SH-SY5Y (cell line): ENCODE data around the gene LTF.

Experiments
- GATA2 ChIP-seq: IDR thresholded peaks from 2 replicates; pipeline ENCODE4 v1.6.1; 2011; ENCODE audit warnings: mild to moderate bottlenecking, low read depth, low read length
- GATA3 ChIP-seq: IDR thresholded peaks from 2 replicates; pipeline ENCODE4 v1.6.1; 2011; ENCODE audit warnings: low read depth, mild to moderate bottlenecking, low read length, moderate library complexity

Gene LTF

DNA sequence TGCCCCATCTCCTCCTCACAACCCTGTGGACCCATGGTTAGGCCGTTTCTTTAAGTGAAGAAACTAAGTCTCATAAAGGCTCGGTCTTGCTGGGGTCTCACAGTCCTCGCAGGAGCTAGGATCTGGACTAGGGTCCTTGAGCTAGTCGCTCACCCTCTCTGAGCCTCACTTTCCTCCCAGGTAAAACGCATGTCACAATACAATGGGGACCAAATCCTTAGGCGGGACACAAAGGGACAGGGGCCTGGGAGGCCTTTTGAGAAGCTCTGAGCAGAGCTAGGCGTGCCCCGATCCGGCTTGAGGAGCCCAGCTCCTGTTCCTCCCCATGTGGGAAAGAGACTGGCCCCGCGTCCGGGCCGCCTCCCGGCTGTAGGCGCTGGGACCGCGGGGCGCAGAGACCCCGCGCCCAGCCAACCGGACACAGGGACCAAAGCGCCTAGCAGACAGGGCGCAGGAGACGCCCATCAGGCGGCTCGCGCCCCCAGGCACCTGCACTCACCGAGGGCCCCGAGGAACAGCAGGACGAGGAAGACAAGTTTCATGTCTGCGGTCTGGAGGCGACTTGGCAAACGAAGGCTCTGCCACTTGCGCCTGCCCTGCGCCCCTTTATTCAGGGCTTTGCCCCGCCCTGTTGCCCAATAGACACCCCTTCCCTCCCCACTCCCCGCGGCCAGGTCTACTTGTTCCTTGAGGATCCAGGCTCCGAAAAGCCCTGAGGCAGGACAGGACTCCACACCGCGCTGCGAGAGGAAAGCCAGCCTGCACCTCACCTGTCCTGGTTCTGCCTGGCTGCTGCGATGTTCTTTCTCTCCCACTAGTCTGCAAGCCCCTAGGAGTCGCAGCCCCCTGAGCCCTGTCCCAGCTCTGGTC, at the start of gene LTF:
Gene LTF, minus strand, starts transcription at position 580 of the 870 bp plus-strand sequence. Its CDS starts 38 bp downstream, at position 542.
- TF ChIP-seq GATA2 (no peak), GATA3 (no peak)

DNA sequence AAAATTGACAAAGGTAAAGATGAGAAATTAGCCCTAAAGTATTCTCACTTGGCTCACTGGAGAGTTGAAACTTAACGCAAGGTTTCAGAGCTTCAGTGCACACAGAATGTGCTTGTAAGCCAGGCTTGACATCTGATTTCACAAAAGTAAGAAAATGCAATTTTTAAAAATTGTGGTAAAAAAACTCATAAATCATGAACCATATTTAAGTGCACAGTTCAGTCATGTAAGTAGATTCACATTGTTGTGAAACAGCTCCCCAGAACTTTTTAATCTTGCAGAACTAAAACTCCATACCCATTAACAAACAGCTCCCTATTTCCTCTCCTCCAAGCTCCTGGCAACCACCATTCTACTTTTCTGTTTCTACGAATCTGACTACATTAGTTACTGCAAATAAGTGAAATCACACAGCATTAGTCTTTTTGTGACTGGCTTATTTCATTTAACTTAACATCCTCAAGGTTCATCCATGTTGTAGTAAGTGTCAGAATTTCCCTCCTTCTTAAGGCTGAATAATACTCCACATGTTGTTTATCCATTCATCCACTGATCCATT, 47.6 kb upstream of the LTF start:
- TF ChIP-seq GATA2: no peak
- TF ChIP-seq GATA3: no peak

DNA sequence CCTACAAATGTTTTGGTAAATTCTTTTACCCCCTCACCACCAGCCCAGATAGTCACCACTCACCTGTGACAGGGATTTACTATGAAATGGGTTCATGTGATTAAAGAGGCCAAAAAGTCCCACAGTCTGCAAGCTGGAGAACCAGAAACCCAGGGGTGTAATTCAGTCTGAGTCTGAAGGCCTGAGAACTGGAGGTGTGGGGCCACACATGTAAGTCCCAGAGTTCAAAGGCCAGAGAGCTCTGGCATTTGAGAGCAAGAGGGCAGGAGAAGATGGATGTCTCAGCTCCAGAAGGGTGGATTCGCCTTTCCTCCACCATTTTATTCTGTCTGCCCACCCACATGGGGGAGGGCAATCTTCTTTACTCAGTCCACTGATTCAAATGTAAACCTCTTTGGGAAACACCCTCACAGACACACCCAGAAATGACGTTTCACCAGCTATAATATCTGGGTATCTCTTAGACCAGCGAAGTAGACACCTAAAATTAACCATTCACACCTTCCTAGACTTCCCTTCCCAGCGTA, 45.0 kb upstream of the LTF start:
- TF ChIP-seq GATA3: no peak
- TF ChIP-seq GATA2: no peak

DNA sequence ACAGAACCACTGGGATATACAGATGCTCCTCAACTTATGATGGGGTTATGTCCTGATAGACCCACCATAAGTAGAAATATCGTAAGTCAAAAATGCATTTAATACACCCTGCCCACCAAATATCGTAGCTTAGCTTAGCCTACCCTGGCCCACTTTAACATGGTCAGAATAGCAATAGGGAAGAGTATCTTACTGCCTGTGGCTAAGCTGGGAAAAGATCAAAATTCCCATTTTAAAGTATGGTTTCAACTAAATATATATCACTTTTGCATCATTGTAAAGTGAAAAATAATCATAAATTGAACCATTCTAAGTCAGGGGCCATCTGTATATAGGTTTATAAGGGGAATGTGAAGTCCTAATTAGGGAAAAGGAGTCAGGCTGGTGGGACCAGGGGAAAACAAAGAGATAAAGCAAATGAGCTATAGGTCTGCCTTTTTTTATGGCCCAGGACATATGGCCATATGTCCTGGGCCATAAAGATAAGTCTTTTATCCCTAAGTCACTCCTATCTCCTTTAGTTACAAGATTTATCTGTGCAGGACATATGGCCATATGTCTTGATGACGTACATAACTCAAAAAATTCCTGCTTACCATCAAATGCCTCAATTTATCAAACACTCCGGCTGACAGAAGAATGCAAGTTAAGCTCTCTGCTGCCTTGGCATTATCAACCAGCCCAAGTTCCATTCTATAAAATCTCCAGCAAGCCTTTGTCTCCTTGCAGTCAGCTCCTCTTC, 44.3 kb upstream of the LTF start:
- no peak for TF ChIP-seq GATA3
- TF ChIP-seq GATA2: no peak

DNA sequence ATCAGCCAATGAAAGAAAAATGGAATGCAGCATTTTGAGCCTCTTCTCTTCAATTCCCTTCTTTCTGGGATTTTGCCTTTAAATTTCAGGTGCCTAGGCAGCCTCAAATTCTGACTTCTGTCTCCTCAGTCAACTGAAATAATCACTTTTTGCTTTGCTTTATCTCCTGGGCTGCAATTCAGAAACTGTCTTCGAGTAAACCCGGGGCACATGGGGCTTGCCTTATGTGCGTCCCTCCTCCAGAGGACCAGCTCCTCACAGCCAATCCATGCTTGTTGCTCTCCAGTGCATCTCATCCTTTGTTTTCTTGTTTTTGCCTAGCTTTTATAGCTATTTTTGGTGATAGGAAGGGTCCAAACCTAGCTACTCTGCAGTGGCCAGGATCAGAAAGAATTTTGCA, 41.8 kb upstream of the LTF start:
- TF ChIP-seq GATA2: no peak
- no peak for TF ChIP-seq GATA3

DNA sequence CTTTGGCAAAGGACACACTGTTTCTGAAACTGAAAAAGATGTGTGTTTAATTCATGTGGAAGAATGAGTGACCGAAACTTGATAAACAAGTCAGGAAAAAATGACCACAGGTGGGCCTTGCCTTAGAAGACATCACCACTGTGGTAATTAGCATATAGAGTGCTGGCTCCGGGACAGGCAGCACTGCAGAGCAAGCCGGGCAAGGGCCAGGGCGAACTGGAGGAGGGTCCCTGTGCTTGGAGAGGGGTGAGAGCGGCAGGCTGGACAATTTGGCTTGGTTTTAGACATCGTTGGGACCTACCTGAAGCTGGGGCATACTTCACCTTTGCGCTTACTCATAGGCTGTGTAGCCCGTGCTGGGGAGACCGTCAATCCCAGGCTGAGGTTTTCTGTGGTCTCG, 41.2 kb upstream of the LTF start:
- no peak for TF ChIP-seq GATA2
- no peak for TF ChIP-seq GATA3

DNA sequence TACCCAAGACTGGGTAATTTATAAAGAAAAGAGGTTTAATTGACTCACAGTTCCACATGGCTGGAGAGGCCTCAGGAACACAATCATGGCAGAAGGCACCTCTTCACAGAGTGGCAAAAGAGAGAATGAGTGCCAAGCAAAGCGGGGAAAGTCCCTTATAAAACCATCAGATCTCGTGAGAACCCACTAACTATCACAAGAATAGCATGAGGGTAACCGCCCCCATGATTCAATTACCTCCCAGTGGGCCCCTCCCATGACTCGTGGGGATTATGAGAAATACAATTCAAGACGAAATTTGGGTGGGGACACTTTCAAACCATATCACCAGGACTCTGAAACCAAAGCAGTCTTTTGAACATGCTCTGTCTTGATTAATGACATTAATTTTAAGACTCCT, 40.1 kb upstream of the LTF start:
- TF ChIP-seq GATA2 (no peak), GATA3 (no peak)

DNA sequence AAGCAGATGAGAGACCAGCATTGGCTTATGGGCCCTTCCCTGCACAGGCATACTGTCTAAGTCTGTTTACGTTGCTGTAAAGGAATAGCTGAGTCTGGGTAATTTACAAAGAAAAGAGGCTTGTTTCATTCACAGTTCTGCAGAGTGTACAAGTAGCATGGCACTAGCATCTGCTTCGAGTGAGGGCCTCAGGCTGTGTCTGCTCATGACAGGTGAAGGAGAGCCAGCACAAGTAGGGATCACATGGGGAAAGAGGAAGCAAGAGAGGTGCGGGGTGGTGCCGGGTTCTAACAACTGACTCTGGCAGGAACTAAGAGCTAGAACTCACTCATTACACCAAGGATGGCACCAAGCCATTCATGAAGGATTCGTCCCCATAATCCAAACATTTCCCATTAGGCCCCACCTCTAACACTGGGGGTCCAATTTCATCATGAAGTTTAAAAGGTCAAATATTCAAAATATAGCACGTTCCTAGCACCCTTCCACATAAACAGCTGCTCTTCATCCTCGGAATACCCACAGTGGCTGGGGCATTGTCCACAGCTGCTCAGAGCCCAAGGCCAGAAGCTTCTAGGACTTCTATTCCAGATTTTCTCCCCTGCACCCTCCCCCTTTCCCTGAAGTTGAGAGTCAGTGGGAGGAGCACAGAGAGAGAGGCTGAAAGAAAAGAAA, 38.6 kb upstream of the LTF start:
- TF ChIP-seq GATA3: no peak
- TF ChIP-seq GATA2: no peak

DNA sequence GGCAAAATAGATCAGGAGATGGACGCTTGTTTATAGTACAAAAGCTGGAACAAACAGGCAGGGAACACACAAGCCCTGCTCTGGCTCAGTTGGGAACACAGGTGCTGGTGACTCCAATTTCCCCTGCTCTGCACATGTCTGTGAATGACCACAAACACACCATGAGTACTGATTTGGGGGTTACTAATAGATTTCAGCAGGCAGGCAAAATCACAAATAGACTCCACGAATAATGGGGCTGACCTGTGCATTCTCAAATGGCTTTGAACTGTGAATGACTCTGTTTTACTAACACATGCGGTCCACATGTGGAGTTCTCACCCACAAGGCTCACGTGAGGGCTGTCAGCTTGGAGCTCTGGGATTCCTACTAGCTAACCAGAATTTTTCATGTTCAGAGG, 37.0 kb upstream of the LTF start:
- no peak for TF ChIP-seq GATA3
- no peak for TF ChIP-seq GATA2

DNA sequence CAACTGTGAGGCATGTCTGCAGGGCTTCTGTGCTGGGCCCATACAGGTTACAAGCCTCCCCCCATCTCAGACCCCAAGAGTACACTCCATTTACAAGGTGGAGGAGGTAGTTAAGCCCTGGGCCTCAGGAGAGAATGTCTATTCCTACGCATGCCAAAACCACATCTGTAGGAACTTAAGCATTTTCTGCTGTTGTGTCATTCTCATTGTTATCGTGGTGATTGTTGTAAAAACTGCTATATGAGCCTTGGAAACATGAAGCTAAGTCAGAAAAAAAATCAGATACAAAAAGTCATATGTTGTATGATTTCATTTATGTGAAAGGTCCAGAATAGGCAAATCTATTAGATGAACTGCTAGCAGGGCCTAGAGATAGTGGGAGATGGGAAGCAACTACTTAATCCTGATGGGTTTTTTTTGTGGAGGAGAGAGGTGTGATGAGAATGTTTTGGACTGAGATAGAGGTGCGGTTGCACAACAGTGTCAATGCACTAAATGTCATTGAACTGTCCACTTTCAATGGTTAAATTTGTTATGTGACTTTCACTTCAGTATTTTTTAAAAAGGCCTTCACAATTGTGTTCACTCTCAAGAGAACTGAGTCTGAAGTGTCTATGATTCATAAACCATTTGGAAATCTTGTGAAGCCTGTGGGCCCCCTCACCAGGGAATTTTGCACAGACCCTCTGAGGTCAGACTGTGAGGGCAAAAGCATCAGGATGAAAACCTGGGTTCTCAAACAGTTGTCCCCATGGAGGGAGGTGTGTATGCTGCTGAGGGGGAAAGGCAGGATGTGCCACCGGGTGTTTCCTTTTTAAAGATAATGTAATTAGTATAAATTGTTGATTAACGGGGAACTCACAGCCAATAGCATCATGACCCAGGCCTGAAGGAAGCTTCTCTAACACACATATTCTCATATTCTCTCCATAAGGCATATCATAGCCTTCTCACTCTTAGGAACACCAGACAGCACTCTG, 36.2 kb upstream of the LTF start:
- no peak for TF ChIP-seq GATA3

DNA sequence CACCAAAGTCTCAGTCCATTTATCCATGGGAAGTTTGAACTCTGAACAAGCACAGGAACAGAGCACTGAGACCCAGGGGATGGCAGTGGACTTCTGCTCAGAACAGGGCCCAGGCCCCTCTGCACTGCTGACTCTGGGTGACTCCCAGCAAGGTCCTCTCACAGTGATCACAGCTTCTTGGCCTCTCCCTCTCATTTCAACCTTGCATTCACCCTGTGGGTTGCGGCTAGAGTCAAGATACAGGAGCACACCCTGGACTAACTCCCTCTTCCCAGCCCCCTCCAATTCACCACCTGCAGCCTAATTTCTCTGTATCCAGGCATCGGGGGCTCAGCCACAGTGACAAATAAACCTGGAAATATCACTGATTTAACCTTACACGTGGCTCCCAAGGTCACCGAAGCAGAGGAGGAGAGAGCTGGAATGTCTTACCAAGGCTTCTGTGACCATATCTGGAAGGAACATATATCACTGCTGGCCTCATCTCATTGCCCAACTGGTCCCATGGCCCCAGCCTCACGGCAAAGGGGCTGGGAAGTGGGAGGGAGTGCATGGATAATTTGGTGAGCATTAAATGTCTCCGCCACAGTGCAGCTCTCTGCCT, 34.3 kb upstream of the LTF start:
- no peak for TF ChIP-seq GATA3
- TF ChIP-seq GATA2: no peak

DNA sequence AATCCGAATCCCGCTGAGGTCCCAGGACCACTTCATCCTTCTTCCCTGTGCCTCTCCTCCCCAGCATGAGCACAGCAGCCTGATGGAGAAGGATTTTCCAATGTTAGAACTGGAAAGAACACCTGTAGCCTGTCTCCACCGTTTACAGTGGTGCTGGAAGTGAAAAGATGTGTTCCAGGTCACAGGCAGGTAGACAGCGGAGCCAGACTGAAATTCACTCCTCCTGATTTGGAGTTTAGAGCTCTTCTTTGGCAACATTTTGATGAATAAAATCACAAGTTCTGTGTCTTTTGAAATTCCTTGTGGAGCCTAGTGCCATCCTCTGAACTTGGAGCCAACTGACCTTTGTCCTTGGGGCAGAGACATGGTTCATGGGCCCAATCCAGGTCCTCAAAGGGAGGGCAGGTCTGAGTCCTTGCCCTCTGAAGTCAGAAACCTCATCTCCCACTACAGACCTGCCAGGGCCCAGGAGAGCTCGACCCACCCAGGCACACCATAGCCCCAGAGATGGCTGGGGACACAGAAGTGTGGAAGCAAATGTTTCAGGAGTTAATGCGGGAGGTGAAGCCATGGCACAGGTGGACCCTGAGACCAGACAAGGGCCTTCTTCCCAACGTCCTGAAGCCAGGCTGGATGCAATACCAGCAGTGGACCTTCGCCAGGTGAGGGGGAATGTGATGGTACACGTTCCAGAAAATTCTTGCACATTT, 33.0 kb upstream of the LTF start, which contains the start of gene RTP3:
Gene RTP3, plus strand, starts transcription at position 421 of the 710 bp plus-strand sequence. Its CDS starts 87 bp downstream, at position 508.
- TF ChIP-seq GATA3: no peak
- no peak for TF ChIP-seq GATA2
